Measurements from ENCODE around the gene FUT9. TPM values are rescaled to one million over a fixed set of nuclear protein-coding genes. Genes with fewer than 3 reads are reported as not detected.

The FUT9 gene
- total RNA-seq, 1 donor from 2014 or later: 6.3 TPM

GRCh38 chr6:96075826-96076225 is 60.1 kb downstream of the FUT9 start:
- Histone ChIP-seq H3F3A (ENCODE audit: low read depth) (no peaks in the 10 kb centered on the region), H3K27me3 (no peaks in the 10 kb centered on the region), H3K4me1 (no peaks in the 10 kb centered on the region), H3K4me3 (no peak overlapping the region), H2AFZ (replicated peaks) (no peak overlapping the region), H3K36me3 (no peaks in the 10 kb centered on the region), H3K9ac (no peak overlapping the region), H3K4me2 (no peak overlapping the region), H3K79me2 (ENCODE audit: low read depth) (no peaks in the 10 kb centered on the region), H3K27ac (no peak overlapping the region), H3K9me3 (ENCODE audit: low read depth) (no peaks in the 10 kb centered on the region), H4K20me1 (ENCODE audit: low read depth) (no peaks in the 10 kb centered on the region)
- Mint-ChIP-seq H3K4me3 (no peak overlapping the region), H3K9me3 (no peaks in the 10 kb centered on the region), H3K27me3 (ENCODE audit: insufficient read depth, low read depth) (no peaks in the 10 kb centered on the region), H3K4me1 (peaks cover 11% of the 10 kb centered on the region), H3K27ac (no peak overlapping the region), H3K36me3 (no peaks in the 10 kb centered on the region)
- DNase-seq (ENCODE audit: low spot score): no peak
- no peak for TF ChIP-seq CTCF (IDR thresholded peaks at IDR 0.05)

GRCh38 chr6:96086745-96087144 is 71.0 kb downstream of the FUT9 start:
- H3K4me1 ChIP-seq: no peaks in the 10 kb centered on the region
- no peaks in the 10 kb centered on the region for H3K4me1 Mint-ChIP-seq
- H3K9ac ChIP-seq: no peak overlapping the region
- peaks cover 2% of the 10 kb centered on the region for H3K9me3 Mint-ChIP-seq
- TF ChIP-seq CTCF (IDR thresholded peaks at IDR 0.05) (no peak), EZH2phosphoT487 (IDR thresholded peaks at IDR 0.05) (no peak), EZH2 (IDR thresholded peaks at IDR 0.05) (no peak)
- H3K36me3 ChIP-seq: no peaks in the 10 kb centered on the region
- peaks cover 2% of the 10 kb centered on the region for H3K27me3 Mint-ChIP-seq (ENCODE audit: insufficient read depth, low read depth)
- H4K20me1 ChIP-seq (ENCODE audit: low read depth): no peaks in the 10 kb centered on the region
- no peaks in the 10 kb centered on the region for H3K27me3 ChIP-seq
- H3K9me3 ChIP-seq (ENCODE audit: low read depth): no peaks in the 10 kb centered on the region
- no peak overlapping the region for H2AFZ ChIP-seq (replicated peaks)
- no peaks in the 10 kb centered on the region for H3F3A ChIP-seq (ENCODE audit: low read depth)
- H3K27ac ChIP-seq: no peak overlapping the region
- no peaks in the 10 kb centered on the region for H3K36me3 Mint-ChIP-seq
- no peaks in the 10 kb centered on the region for H3K79me2 ChIP-seq (ENCODE audit: low read depth)
- no peak overlapping the region for H3K4me2 ChIP-seq
- H3K4me3 Mint-ChIP-seq: no peak overlapping the region
- no peak for DNase-seq (ENCODE audit: low spot score)
- no peak overlapping the region for H3K4me3 ChIP-seq
- H3K27ac Mint-ChIP-seq: no peak overlapping the region

GRCh38 chr6:96089173-96089572 is 73.4 kb downstream of the FUT9 start:
- Histone ChIP-seq H3K9ac (no peak overlapping the region), H3K4me2 (no peak overlapping the region), H4K20me1 (ENCODE audit: low read depth) (no peaks in the 10 kb centered on the region), H3K9me3 (ENCODE audit: low read depth) (no peaks in the 10 kb centered on the region), H2AFZ (replicated peaks) (no peak overlapping the region), H3K4me3 (no peak overlapping the region), H3F3A (ENCODE audit: low read depth) (no peaks in the 10 kb centered on the region), H3K27ac (no peak overlapping the region), H3K4me1 (no peaks in the 10 kb centered on the region), H3K36me3 (no peaks in the 10 kb centered on the region), H3K27me3 (no peaks in the 10 kb centered on the region), H3K79me2 (ENCODE audit: low read depth) (no peaks in the 10 kb centered on the region)
- H3K9me3 Mint-ChIP-seq: peaks cover 2% of the 10 kb centered on the region
- H3K27me3 Mint-ChIP-seq (ENCODE audit: insufficient read depth, low read depth): peaks cover 2% of the 10 kb centered on the region
- peak; percentile 51 for DNase-seq (ENCODE audit: low spot score)
- no peaks in the 10 kb centered on the region for H3K36me3 Mint-ChIP-seq
- TF ChIP-seq CTCF (IDR thresholded peaks at IDR 0.05) (peak; percentile 67), EZH2phosphoT487 (IDR thresholded peaks at IDR 0.05) (no peak), EZH2 (IDR thresholded peaks at IDR 0.05) (no peak)
- no peak overlapping the region for H3K27ac Mint-ChIP-seq
- H3K4me3 Mint-ChIP-seq: no peak overlapping the region
- peaks cover 3% of the 10 kb centered on the region for H3K4me1 Mint-ChIP-seq

GRCh38 chr6:96094077-96094476 is 78.3 kb downstream of the FUT9 start:
- Mint-ChIP-seq H3K36me3 (no peaks in the 10 kb centered on the region), H3K27ac (no peak overlapping the region), H3K4me1 (peaks cover 4% of the 10 kb centered on the region), H3K9me3 (no peaks in the 10 kb centered on the region), H3K4me3 (no peak overlapping the region), H3K27me3 (ENCODE audit: insufficient read depth, low read depth) (no peaks in the 10 kb centered on the region)
- Histone ChIP-seq H3K36me3 (no peaks in the 10 kb centered on the region), H3K27me3 (no peaks in the 10 kb centered on the region), H3K9ac (no peak overlapping the region), H3K4me1 (no peaks in the 10 kb centered on the region), H3K79me2 (ENCODE audit: low read depth) (no peaks in the 10 kb centered on the region), H4K20me1 (ENCODE audit: low read depth) (no peaks in the 10 kb centered on the region), H3K4me2 (no peak overlapping the region), H3K9me3 (ENCODE audit: low read depth) (no peaks in the 10 kb centered on the region), H3F3A (ENCODE audit: low read depth) (no peaks in the 10 kb centered on the region), H3K27ac (no peak overlapping the region), H3K4me3 (no peak overlapping the region), H2AFZ (replicated peaks) (no peak overlapping the region)
- DNase-seq (ENCODE audit: low spot score): no peak
- no peak for TF ChIP-seq EZH2 (IDR thresholded peaks at IDR 0.05)
- no peak for TF ChIP-seq CTCF (IDR thresholded peaks at IDR 0.05)
- TF ChIP-seq EZH2phosphoT487 (IDR thresholded peaks at IDR 0.05): no peak

Measured in neural progenitor cell (in vitro differentiated cells).